Activated CD4-positive, CD25-positive, alpha-beta regulatory T cell treated with anti-CD3 and anti-CD28 coated beads, Interleukin-2, amount 50 U/mL, for 24 hours (primary cell): ENCODE results near the gene CCDC106.

ENCODE experiments used
- ATAC-seq, 2 donors: fragments of 150-1000 bp; cut with Tn5 transposase; one replicate each; pipeline ENCODE4 v1.10.0; 2021; ENCODE audit warnings: mild to moderate bottlenecking in 1 of 2, moderate library complexity in 1 of 2

The CCDC106 gene

GRCh38 chr19:55686311-55687050 is 38.5 kb downstream of the CCDC106 start:
- ATAC-seq: no peak

GRCh38 chr19:55687281-55688201 is 39.5 kb downstream of the CCDC106 start:
- ATAC-seq: no peak

GRCh38 chr19:55688422-55689218 is 40.6 kb downstream of the CCDC106 start:
- no peak for ATAC-seq

GRCh38 chr19:55689411-55690108 is 41.5 kb downstream of the CCDC106 start:
- no peak for ATAC-seq

GRCh38 chr19:55690109-55690768 is 42.2 kb downstream of the CCDC106 start:
- no peak for ATAC-seq

GRCh38 chr19:55690769-55691545 is 42.9 kb downstream of the CCDC106 start:
- ATAC-seq: no peak

GRCh38 chr19:55691561-55692481 is 43.8 kb downstream of the CCDC106 start:
- ATAC-seq: no peak

- ATAC-seq: no peak
These were observed 44.7 kb downstream of the CCDC106 start for GRCh38 chr19:55692681-55693081.

GRCh38 chr19:55693336-55693974 is 45.4 kb downstream of the CCDC106 start:
- ATAC-seq: no peak

GRCh38 chr19:55694241-55694655 is 46.2 kb downstream of the CCDC106 start:
- no peak for ATAC-seq

- no peak for ATAC-seq
These were observed 46.9 kb downstream of the CCDC106 start for GRCh38 chr19:55694656-55695491.

GRCh38 chr19:55695511-55696290 is 47.7 kb downstream of the CCDC106 start:
- no peak for ATAC-seq

- ATAC-seq: no peak
These were observed 48.5 kb downstream of the CCDC106 start for GRCh38 chr19:55696301-55697068.

- ATAC-seq: no peak
These were observed 49.0 kb downstream of the CCDC106 start for GRCh38 chr19:55697069-55697440.

- ATAC-seq: no peak
These were observed 49.7 kb downstream of the CCDC106 start for GRCh38 chr19:55697698-55698097.

GRCh38 chr19:55698256-55698655 is 50.2 kb downstream of the CCDC106 start:
- no peak for ATAC-seq

- ATAC-seq: no peak
These were observed 51.2 kb downstream of the CCDC106 start for GRCh38 chr19:55699221-55699620.
